MM.1S (cell line): ENCODE results near the gene ATG4A.

Experiments used
- EZH2 ChIP-seq: fragments of 300-600 bp; sonication (generic); optimal IDR thresholded peaks from 2 replicates; pipeline ENCODE3; 2017; ENCODE audit warnings: low read depth, mild to moderate bottlenecking, antibody characterized with exemption, low read length, mixed read lengths
- TF ChIP-seq, protein P1 (sequence below): fragments of 300-600 bp; sonication (generic); IDR thresholded peaks from 2 replicates; pipeline ENCODE4 v1.5.1; 2016; ENCODE audit warnings: antibody characterized with exemption, low read length, mixed read lengths

DNA sequence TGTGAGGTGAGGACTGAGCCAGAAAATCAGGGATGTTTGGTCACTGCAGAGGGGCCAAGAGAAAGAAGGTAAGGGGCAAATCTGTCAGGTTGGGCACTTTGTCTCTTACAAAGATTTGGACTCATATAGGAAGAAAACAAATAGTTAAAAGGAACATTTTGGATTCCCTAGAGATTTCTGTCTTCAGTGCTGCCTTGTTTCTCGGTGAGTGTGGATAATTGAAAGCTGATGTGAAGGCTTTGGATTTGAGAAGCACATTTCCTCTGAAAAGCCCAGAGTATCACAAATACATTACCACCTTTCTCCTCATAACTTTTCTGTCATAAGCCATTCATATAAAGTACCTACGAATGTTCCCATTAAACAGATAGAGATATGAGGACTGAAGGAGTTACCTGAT, 107.5 kb downstream of the ATG4A start:
- TF ChIP-seq, protein P1, sequence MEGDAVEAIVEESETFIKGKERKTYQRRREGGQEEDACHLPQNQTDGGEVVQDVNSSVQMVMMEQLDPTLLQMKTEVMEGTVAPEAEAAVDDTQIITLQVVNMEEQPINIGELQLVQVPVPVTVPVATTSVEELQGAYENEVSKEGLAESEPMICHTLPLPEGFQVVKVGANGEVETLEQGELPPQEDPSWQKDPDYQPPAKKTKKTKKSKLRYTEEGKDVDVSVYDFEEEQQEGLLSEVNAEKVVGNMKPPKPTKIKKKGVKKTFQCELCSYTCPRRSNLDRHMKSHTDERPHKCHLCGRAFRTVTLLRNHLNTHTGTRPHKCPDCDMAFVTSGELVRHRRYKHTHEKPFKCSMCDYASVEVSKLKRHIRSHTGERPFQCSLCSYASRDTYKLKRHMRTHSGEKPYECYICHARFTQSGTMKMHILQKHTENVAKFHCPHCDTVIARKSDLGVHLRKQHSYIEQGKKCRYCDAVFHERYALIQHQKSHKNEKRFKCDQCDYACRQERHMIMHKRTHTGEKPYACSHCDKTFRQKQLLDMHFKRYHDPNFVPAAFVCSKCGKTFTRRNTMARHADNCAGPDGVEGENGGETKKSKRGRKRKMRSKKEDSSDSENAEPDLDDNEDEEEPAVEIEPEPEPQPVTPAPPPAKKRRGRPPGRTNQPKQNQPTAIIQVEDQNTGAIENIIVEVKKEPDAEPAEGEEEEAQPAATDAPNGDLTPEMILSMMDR, result no peak
- TF ChIP-seq EZH2, result no peak
